ENCODE results near the gene ARNT2. TPM values are rescaled to one million over a fixed set of nuclear protein-coding genes. Genes with fewer than 3 reads are reported as not detected.

ARNT2 gene
- polyA plus RNA-seq, 4 donors = 54.3 to 67.1 (median 59.2) TPM

DNA sequence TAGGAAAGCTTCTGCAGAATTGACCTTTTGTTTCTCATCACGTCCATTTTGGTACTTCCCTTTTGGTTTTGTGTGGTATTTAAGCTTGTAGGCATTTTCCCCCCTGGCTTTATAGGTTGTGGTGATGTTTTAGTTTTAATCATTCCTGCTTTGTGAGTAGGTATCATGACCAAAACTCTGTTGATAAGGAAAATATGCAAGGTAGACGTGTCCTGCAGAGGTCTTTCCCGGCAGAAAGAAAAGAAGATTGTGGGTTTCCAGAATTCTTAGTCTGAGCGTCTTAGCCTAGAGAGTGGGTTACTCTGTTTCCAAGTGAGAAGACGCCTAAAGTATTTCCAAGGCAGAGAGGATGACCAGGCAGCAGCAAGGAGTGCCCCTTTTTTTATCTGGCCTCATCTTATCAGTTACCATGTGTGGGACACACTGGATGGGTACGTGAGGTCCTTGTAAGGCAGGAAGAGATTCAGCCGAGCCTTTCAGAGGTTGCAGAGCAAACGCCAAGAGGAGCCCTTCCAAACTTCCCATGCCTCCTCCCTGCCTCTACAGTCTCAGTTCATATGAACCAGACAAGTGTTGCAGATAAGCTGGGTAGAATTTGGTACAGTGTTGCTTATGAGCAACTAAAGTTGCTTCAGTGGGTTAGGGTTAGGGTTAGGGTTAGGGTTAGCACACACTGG lies 58.8 kb downstream of the ARNT2 start:
- DNase-seq (ENCODE audit: low read depth in 4 of 4, low spot score in 2 of 4) = no peak

DNA sequence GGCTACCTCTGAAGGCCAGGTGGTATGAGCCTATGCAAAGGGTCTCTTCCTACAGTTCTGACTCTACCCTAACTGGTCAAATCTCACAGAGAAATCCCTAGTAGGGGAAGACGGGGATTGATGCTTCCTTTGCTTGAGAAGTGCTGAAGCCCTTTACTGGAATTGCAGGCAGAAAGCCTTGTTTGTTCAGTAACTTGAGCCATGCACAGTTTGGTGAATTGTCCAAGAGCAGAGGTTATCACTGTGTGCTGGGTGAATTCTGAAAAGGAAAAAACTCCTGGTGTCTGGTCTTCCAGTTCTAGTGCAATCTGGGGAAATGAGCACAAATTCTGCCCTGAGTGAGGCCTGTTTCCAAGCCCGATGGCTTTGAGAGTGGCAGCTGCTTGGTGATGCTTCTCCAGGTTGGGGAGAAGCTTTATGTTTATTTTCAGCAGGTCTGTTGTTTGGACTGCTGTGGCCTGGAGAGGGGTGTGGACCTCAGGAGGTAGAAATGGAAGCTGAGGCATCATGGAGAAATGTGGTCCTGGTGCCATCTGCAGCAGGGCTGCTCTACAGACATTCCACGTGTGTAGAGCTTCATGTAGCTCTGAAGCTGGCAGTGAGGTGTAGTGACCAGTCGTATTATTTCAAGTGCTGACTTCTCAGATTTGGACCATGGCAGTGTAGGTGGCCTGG lies 60.9 kb downstream of the ARNT2 start:
- DNase-seq (ENCODE audit: low read depth in 4 of 4, low spot score in 2 of 4) = no peak

DNA sequence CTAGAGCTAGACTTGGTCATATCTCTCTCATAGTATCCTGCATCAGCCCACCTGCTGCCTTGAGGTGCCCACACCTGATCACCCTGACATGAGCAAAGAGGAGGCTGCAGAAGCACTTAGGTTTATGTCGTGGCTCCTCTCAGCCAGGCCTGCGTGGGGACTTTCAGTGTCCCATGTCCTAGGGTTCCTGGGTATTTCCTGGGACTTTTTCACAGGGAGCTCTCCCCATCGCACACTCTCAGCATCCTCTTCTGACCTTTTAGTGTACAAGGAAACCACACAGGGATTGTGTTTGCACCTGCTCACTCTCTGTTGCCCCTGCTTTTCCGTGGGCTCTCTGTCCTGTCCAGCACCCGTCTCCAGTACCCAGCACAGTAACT lies 61.4 kb downstream of the ARNT2 start:
- DNase-seq (ENCODE audit: low read depth in 4 of 4, low spot score in 2 of 4) = no peak

DNA sequence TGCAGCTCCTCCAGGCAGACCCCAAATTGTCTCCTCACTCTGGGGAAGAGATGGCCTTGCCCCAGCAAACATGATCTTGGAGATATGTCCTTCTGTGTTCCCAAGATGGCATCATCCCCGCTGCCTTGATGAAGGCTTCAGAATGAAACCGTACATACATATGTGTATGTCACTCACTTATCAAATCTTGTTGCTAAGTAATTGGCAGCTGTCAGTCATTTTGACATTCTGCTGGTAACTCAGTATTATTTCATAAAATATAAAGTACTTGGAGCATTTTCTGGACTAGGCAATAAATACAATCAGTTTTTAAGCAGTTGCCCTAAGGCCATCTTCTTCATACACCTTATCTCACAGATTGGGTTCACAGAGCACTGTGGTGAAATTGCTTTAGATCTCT lies 62.4 kb downstream of the ARNT2 start:
- no peak for DNase-seq (ENCODE audit: low read depth in 4 of 4, low spot score in 2 of 4)

DNA sequence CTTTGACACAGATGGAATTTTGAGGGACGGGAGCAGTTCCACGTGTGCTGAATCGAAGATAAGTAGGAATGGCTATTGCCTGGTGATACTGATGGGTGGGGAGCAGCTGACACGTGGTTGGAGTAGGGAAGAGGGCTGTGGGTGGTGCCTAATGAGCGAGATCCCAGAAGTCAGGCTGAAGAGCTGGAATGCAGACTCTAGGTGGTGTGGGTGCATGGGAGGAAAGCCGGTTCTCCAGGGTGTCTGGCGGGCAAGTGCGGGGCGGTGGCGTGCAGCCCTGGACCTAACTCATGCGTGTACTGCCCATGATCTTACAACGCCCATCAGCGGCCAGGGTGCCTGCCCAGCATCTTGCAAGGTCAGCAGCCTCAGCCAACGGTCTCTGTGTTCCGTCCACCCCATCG lies 63.1 kb downstream of the ARNT2 start:
- no peak for DNase-seq (ENCODE audit: low read depth in 4 of 4, low spot score in 2 of 4)

DNA sequence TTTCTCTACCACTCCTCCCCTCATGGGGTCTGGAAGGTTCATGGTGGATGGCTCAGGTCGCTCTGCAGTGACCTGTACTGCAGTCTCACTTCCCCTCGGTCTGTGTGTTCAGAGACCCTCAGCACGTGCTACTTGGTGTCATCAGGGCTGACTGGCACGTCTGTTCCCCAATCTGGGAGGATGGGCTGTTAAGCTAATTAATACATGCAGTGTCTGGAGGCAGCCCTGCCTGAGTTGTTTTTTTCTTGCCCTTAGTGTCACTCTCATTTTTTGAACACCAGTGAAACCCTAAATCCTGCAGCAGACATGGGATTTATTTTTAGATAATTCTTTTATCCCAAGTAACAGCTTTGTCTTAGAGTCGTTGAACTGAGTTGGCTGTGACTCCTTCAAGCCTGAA lies 64.6 kb downstream of the ARNT2 start:
- no peak for DNase-seq (ENCODE audit: low read depth in 4 of 4, low spot score in 2 of 4)

DNA sequence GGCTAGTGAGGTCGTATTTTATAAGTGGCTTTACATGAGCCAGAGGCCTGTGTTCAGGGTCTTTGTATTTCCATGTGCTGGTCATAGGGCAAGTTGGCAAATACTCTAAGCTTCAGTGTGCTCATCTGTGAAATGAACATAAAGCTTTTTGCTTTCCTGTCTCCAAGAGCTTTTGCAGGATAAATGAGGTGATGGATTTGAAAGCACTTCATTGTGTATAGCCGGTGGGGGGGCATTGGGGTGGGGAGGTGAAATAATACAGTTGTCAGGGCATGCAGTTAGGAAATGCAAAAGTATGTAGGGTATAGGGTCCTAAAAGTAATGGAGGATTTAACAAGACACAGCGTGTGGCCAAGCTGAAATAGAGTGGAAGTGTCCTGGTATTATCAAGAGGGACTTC lies 67.7 kb downstream of the ARNT2 start:
- no peak for DNase-seq (ENCODE audit: low read depth in 4 of 4, low spot score in 2 of 4)

DNA sequence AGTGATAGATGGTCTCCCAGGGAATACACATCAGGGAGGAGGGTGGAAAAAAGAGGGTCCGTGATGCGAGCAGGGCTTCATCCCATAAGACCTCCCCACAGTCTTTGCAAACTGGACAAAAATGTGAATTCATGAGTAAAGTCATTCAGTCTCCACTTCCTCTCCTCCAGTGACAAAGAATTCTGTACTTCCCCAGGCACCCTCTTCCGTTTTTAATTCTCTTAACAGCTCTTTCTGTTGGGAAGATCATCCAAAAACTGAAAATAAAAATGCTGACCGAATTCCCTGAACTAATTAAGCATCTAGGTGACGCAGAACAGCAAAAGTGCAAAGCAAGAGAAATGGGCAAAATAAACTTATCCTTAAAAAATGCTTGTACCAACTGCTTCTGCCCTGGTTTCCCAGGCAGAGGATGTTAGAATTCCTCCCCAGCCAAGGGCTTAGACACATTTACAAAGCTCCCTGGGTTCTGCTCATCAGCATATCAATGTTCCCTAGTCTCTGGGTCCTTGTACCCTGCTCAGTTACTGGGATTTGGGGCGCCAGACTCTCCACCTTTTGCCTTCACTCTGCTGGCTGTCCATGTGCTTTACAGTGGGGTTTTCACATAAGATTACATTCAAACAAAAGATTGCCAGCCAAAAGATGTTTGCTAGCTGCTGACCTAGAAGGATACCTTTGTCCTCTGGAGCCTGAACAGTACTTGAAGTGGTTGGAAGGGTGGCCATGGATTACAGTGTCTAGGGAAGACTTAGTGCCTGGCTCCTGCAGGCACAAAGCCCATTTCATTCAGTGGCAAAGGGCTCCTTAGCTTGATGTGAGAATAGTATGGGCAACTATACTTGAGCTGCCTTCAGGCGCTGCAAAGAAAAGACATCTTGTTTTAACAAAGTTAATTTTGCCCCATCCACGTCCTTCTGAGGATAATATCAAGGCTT lies 69.4 kb downstream of the ARNT2 start:
- no peak for DNase-seq (ENCODE audit: low read depth in 4 of 4, low spot score in 2 of 4)

DNA sequence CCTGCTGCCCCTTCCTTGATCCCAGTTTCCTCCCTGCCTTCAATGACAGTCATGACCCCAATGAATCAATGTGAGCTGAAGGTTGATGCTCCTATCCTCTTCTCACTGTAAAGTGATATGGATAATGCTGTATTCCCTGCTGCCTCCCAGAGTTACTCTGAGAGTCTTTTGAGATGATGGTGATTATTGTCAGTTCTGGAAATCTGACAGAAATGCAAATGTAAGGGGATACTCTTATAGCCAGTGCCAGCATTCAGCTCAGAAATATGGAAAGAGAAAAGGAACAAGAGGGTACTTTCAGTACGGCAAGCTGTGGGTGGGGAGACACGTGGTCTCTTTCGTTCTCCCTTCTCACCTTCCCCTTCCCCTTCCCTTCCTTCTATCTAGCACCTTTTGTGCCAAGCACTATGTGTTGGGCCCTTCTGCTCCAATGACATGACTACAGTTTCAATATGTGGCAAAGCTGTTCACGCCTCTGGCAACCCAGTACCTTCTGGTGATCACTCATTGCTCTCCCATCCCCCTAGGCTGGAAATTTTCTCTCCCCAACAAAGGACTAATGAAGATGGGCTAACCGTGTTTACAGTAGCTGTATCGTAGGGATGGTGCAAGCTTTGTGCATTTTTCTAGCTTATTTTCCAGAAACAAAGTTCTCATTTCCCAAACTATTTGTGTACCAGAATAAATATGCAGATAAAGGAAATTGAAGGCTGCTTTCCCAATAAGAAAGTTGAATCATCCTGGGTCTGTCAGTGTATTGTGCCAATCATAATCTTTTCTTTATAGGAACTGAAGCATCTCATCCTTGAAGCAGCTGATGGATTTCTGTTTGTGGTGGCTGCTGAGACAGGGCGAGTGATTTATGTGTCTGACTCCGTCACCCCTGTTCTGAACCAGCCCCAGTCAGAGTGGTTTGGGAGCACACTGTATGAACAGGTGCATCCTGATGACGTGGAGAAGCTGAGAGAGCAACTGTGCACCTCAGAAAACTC lies 70.3 kb downstream of the ARNT2 start:
- DNase-seq (ENCODE audit: low read depth in 4 of 4, low spot score in 2 of 4) = no peak

DNA sequence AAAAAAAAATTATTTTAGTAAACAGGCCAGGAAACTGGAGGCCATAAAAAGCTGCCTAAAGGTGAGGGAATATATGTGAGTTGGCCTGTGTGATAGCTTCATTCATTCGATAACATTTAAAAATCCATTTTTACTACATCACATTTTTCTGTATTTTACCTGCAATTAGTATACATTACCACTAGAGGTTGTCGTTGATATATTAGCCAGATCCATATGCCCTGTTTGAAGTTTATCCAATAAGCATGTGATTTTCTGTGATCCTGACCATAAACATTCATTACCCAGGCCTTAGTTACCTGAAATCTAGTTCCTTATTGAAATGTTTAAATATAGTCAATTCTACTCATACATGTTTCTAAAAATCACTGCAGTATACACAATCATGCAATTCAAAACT lies 71.4 kb downstream of the ARNT2 start:
- DNase-seq (ENCODE audit: low read depth in 4 of 4, low spot score in 2 of 4) = no peak

DNA sequence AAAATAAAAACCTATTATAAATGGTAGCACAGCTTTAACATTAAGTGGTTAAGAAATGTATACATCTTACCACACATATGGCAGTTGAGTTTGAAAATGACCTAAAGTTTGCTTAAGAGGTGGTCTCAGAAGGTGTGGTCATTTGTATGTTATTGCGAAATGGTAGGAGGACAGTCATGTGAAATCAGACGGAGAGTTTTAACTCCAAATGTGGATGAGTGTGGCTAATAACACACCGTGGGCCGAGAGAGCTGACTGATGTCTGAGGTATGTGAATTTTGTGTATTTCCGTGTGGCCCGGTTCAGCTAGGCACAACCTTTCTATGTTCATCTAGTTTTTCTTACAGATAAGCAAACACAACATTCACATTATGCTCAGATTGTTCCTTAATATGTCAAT lies 71.9 kb downstream of the ARNT2 start:
- no peak for DNase-seq (ENCODE audit: low read depth in 4 of 4, low spot score in 2 of 4)

DNA sequence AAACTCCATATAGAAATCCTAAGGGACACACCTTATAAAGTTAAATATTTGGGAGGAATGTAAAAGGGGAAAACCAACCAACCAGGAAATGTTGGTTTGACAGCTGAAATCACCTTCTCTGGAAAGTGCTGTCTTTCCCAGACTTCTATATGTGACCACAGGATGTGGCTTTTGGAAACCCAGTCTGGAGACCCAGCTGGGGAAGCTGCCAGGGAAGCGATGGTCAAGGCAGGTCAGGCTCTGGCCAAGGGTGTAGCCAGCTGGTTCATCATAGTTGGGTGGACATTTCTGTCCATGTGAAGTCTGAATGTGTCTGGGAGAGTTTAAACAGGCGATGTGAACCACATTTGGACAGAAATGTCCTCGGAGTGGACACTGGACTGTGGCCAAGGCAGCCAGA lies 73.9 kb downstream of the ARNT2 start:
- no peak for DNase-seq (ENCODE audit: low read depth in 4 of 4, low spot score in 2 of 4)

DNA sequence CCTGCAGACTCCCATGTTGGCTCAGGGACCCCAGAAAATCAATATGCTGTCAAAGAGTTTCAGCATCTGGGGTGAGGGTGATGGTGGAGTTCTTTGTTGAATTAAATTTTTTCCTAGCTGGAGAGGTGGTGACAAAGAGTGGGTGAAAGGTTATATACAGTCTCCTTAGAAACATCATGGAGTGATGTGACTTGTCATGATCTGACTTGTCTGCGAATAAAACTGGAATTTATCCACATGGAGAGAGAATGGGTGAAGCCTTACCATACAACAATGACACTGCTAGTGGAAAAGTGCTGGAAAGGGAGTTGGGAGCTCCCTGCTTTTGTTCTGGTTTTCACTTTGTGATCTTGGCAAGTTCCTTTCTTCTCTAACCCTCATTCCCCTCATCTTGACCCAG lies 75.0 kb downstream of the ARNT2 start:
- DNase-seq (ENCODE audit: low read depth in 4 of 4, low spot score in 2 of 4) = no peak

DNA sequence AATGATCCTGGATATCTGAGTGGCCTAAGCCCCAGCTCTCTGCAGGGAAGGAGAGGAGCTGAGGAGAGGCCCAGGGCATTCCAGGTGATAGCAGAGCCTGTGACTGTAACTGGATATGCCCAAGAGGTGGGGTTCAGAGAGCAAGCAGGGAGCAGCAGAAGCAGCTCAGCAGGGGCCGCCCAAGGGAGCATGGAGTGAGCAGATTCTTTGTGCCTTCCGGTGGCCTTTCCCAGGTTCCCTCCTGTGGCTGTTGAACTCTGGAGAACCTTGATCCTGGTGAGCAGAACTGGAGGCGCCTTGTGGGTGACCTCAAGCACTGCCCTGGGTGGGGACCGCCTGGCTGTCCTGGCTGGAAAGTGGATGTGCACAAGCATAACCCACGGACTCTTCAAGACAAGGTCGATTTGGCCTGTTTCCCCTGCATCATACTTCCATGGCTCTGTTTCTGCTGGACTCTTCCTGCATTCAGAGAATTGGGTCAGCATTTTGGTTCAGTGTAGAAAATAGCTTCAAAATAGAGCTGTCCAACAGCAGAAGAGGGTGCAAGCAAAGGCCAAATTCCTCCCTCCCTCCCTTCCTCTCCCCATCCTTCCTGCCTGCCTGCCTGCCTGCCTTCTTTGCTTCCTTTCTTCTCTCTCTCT lies 76.1 kb downstream of the ARNT2 start:
- no peak for DNase-seq (ENCODE audit: low read depth in 4 of 4, low spot score in 2 of 4)

DNA sequence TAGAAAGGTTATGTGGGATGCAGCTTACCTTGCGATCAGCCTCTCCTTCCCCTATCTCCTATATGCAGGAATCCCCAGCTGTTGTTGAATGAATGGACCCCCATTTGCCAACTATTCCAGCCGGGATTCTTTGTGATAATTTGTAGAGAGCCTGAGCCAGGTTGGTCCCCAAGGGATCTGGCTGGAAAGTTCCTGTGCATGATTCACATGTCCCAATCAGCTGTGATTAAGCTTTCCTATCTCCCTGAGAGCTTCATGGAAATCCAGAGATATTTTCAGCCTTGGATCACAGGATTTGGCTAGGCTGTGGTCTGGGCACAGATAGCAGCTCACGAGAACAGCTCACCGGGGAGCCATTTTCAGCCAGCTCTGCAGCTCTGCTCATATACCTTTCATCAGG lies 76.7 kb downstream of the ARNT2 start:
- no peak for DNase-seq (ENCODE audit: low read depth in 4 of 4, low spot score in 2 of 4)

DNA sequence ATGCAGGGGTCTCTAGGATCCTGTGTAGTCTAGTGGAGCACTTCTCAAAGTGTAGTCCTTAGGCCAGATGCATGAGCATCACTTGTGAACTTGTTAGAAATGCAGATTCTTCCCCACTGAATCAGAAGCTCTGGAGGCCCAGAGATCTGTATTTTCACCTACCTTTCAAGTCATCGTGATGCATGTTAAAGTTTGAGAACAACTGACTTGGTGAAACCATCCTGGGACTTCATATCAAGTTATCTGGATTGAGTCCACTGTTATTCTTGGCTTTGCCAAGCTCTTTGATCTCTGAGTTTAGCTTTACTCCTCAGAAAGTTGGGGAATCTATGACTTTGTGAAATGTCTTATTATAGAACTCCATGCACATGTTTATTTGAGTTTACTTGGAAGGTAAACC lies 78.5 kb downstream of the ARNT2 start:
- no peak for DNase-seq (ENCODE audit: low read depth in 4 of 4, low spot score in 2 of 4)

DNA sequence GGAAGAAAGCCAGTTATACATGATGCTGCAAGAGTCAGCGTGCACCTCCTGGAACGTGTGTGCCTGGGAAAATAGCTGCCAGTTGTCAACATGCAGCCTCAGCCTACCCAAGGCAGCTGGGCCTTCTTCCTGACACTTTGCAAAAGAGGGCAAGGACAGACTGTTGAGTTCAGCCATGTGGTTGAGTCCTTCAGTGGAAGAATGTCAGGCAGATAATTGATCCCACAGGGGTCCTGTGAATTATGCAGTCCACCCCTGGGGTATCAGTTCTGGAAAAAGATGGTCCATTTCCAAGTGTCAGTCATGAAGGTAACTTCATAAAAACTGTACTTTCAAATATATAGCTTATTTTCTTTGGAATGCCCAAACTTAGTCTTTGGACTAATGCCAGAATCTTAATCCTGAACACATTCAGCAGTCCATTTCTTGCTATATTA lies 79.6 kb downstream of the ARNT2 start:
- no peak for DNase-seq (ENCODE audit: low read depth in 4 of 4, low spot score in 2 of 4)

DNA sequence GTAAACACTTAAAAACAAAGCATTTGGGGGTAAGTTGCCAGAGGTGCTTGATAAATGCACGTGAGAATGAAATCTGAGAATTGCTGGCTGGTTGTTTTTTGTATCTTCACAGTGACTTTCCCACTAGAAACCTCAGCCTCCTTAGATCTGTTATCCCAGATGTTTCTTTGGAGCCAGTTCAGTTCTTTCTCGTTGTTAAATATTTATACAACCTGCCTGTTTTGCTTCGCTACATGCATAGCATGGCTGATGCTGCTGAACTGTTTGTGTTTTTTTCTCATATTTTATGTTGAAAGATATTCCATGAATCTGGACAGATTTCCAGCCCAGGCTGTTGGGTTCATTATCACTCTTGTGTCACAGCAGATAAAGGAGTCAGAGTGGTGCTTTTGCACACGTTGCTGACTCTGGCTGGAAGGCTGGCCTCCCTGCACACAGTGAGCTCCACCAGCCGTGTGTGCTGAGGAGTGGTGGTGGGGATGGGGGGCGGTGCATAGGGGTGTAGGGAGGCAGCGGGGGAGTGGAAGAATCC lies 80.2 kb downstream of the ARNT2 start:
- no peak for DNase-seq (ENCODE audit: low read depth in 4 of 4, low spot score in 2 of 4)

DNA sequence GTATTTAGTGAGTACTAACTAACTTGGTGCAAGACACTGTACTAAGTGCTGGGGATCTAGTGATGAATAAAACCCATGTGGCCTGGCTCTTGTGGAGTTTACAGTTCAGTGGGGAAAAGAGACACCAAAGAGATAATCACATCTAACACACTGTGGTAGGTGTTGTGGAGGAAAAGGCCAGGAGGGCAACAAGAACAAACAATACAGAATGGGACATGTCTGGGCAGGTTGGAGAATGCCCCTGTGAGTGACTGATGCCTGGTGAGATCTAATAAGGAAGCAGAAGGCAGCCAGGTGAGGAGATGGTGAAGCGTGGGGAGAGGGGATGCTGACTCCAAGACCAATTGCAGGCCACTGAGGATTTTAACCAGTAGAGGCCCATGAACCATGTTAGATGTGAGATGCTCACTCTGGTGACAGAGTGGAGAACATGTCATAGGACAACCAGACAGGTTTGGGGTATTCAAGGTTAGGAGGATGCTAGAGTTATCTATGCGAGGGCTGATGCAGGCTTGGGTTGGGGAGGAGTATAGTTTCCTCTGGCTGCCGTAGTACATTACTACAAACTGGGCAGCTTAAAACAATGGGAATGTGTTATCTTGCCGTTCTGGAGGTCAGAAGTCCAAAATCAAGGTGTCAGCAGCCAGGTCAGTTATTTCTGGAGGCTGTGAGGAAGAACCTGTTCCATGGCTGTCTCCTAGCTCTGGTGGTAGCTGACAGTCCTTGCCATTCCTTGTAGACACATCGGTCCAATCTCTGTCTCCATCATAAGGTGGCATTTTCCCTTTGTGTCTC lies 81.4 kb downstream of the ARNT2 start:
- no peak for DNase-seq (ENCODE audit: low read depth in 4 of 4, low spot score in 2 of 4)
